Activated CD8-positive, alpha-beta memory T cell treated with anti-CD3 and anti-CD28 coated beads for 48 hours (primary cell): ENCODE results near the gene CCDC200.
"Not testable (repeated sequence)": the region's sequence is repeated elsewhere in the genome, so short reads cannot be mapped to it uniquely, and the experiment has no call there.

Source experiments
- DNase-seq, 3 experiments: peaks; one replicate each; pipeline ENCODE4 v3.0.0-alpha.2; 2020; ENCODE audit warnings: low read depth in 2 of 3, low spot score in 2 of 3

The CCDC200 gene

GRCh38 chr17:43216762-43217613, 11.4 kb downstream of the CCDC200 start:
- no peak for DNase-seq

GRCh38 chr17:43216369-43216761, 12.1 kb downstream of the CCDC200 start:
- no peak for DNase-seq

GRCh38 chr17:43215341-43215740, 13.1 kb downstream of the CCDC200 start:
- no peak for DNase-seq

GRCh38 chr17:43213545-43213944, 14.9 kb downstream of the CCDC200 start:
- DNase-seq = no peak

- no peak for DNase-seq
Measured at GRCh38 chr17:43212641-43213490, 15.6 kb downstream of the CCDC200 start.

- peak; percentile 49 to 56 (median 56) for DNase-seq
Measured at GRCh38 chr17:43211480-43212402, 16.7 kb downstream of the CCDC200 start, which contains the start of gene TMEM106A. Gene TMEM106A (plus strand): TSS chr17:43211875. CDS start chr17:43213042, 1,167 bp downstream.

GRCh38 chr17:43211123-43211479, 17.3 kb downstream of the CCDC200 start:
- DNase-seq = no peak

- DNase-seq = no peak
Measured at GRCh38 chr17:43210576-43210975, 17.8 kb downstream of the CCDC200 start.

- DNase-seq = not testable (repeated sequence)
Measured at GRCh38 chr17:43203013-43203412, 25.4 kb downstream of the CCDC200 start.

GRCh38 chr17:43200127-43200526, 28.3 kb downstream of the CCDC200 start:
- no peak for DNase-seq

- DNase-seq = no peak
Measured at GRCh38 chr17:43199633-43200032, 28.8 kb downstream of the CCDC200 start.

- no peak for DNase-seq
Measured at GRCh38 chr17:43193251-43193650, 35.2 kb downstream of the CCDC200 start.

- not testable (repeated sequence) for DNase-seq
Measured at GRCh38 chr17:43186656-43187055, 41.8 kb downstream of the CCDC200 start.

GRCh38 chr17:43183921-43184320, 44.5 kb downstream of the CCDC200 start:
- DNase-seq = no peak

- DNase-seq = no peak
Measured at GRCh38 chr17:43176119-43176570, 52.3 kb downstream of the CCDC200 start.

- no peak for DNase-seq
Measured at GRCh38 chr17:43175213-43176118, 53.0 kb downstream of the CCDC200 start.

GRCh38 chr17:43171586-43172487, 56.6 kb downstream of the CCDC200 start:
- DNase-seq = no peak
